Stimulated activated CD4-positive, alpha-beta T cell treated with anti-CD3 and anti-CD28 coated beads, Interleukin-12 subunit alpha, Interleukin-12 subunit beta, amount 100 ng/mL, for 48 hours (primary cell): ENCODE data around the gene THSD7A.

Experiments
- DNase-seq, 3 donors: peaks; one replicate each; pipeline ENCODE4 v3.0.0-alpha.2; 2020; ENCODE audit warnings: low read depth in 2 of 3, low spot score in 1 of 3

The THSD7A gene

GRCh38 chr7:11817111-11817740, 14.8 kb downstream of the THSD7A start:
- no peak for DNase-seq

DNA sequence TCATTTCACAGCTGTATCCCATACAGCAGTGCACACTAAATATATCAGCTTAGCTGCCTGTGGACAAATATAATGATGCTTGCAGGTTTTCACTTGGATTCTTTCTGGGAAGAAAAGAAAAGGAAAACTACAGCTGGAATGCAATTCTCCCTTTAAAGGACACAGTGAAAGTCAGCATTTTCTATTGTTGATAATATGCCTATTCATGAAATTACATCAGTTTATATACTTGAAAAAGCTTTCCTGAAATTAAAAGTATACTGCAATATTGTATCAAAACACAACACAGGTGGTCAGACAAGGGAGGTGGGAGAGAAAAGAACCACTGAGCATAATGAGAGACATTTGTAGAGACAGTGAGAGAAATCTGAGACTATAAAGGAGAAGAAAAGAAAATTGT, 20.3 kb downstream of the THSD7A start:
- no peak for DNase-seq

DNA sequence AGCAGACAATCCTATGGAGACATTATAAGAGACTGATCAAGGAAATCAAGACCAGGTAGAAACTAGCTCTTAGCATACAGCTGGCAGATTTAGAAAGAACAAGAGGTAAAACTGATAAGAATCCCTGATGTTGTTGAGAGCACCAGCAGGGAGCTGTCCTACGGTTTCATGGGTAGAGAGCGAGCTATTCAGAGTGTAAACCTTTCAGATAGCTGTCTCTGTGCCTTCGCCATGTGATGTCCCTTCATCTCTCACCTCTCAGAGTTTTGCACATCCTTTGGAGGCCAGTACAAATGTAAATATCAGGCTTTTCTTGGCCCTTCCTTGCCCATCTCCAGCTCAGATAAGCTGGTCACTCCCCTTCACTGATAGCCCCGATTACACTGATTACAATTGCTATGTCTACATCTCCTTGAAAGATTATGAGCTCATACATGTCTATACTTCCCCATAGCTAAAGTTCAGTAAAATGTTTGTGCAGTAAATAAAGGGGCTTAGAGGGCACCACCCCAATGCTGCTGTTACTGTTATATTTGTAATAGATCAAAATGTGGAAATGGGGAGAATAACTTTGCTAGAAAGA, 21.9 kb downstream of the THSD7A start:
- no peak for DNase-seq

- no peak for DNase-seq
These were observed 25.0 kb downstream of the THSD7A start for GRCh38 chr7:11807000-11807399.

DNA sequence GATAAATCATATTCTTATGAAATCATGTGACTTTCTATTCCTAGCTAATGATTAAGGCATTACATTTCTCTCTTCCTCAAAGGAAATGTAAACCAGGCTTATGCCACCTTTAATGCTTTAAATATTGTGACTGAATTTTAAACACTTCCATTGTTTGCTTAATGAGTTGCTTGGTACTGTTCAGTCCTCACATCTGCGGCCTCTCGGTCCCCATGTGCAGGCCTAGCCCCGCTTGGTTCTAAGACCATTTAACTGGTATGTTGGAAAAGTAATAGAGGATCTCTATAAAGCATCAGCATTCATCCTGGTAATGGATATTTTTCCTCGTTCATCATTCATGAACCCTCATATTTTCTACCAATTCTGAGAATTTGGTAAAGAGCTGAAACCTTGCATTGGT, 27.4 kb downstream of the THSD7A start:
- no peak for DNase-seq

- DNase-seq, result no peak
These were observed 36.8 kb downstream of the THSD7A start for GRCh38 chr7:11795231-11795630.

DNA sequence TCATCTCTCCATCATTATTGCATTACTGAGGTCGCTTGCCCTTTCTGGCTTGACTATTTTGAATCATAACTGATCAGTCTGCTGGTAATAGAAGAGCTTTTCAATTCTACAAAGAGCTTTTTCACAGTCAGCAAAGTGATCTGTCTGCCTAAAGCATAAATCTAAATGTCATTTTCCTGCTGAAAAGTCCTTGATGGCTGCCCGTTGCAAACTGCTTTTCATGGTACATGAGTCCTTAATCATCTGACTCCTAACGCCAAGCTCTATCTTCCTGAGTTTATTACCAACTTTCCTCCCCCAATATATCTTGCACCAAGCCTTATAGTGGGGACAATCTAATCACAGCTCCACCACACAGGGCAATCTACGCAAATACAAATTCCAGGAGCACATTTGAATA, 39.8 kb downstream of the THSD7A start:
- DNase-seq, result no peak

GRCh38 chr7:11788568-11788967, 43.4 kb downstream of the THSD7A start:
- no peak for DNase-seq

DNA sequence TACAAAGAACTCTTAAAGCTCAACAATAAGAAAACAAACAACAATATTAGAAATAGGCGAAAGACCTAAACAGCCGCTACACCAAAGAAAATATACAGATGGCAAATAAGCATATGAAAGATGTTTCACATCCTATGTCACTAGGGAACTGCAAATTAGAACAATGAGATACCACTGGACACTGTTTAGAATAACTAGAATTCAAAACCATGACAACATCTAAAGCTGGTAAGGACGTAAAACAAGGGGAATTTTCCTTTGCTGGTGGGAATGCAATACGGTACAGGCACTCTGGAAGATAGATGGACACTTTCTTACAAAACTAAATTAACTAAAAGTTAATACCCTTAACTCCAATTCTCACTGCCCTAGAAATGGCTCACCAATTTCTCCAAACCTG, 44.5 kb downstream of the THSD7A start:
- no peak for DNase-seq

- no peak for DNase-seq
These were observed 45.8 kb downstream of the THSD7A start for GRCh38 chr7:11786186-11786585.

DNA sequence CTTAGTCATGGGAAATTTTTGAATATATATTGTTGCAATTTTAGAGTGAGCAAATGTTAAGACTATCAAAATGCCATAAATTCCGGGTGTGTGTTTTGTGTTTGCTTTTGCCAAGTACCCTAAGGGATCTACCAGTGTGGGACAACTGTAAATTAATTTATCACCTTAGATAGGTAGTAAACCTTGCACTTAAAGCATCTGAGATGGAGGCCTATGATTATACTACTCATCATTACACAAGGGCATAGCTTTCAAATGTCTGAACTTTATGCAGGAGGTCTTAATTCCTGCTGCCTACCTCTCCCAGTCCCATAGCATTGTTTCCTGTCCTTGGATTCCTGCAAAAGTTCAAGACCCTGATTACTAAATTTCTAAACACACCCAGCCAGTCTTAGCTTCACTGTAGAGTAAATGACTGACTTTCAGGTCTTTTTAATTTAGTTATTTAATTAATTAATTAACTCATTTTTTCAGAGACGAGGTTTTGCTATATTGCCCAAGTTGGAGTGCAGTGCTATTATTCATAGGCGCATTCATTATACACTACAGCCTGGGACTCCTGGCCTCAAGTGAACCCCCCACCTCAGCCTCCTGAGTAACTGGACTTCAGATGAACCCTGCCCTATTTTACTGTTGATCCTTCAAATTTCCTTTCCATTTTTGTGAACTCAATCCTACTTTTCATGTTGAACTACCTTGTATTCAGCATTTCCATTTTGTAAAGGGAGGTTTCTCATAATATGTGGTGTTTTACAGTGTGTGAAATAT, 47.0 kb downstream of the THSD7A start:
- no peak for DNase-seq

DNA sequence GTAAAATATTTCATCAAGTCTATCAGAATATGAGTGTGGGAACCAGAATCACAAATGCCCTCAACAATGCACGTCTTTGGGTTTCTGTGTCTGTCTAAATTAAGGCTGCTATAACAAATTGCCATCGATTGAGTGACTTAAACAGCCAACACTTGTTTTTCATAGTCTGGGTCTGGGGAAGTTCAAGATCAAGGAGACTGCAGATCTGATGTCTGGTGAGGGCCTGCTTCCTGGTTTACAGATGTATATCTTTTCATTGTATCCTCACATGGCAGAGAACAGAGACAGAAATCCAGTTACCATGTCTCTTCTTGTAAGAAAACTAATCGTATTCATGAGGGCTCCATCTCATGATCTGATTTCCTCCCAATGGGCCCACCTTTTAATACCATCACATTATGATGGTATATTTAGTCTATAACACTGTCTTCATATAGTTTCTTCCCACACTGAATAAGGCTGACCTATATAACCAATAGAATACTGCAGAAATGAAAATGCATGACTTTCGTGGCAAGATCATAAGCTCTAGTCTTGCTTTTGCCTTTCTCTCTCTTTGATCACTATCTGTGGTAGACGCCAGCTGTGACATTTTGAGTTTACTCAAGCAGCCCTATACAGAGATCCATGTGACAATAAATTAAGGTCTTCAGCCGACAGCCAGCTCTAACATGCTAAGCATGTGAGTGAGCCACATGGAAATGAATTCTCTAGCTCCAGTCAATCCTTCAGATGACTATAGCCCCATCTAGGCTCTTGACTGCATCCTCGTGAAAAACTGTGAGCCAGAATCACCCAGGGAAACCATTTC, 51.9 kb downstream of the THSD7A start:
- no peak for DNase-seq

DNA sequence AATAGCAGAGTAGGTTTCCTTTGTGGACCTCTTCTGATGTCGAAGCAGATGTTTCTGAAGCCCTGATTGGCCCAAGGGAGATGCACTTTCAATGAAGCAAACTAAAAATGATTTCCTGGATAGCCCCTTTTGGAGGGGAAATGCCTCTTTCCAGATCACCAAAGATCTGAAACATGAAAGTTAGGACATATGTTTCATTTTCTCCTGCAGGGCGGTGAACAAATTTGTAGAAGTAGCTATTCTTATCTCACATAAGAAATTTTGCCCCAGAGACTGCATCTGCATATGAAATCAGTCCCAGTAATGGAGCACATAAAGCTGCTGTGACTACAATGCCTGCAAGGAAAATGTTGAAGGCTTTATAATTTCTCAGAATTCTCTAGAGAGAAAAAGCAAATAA, 56.0 kb downstream of the THSD7A start:
- no peak for DNase-seq

DNA sequence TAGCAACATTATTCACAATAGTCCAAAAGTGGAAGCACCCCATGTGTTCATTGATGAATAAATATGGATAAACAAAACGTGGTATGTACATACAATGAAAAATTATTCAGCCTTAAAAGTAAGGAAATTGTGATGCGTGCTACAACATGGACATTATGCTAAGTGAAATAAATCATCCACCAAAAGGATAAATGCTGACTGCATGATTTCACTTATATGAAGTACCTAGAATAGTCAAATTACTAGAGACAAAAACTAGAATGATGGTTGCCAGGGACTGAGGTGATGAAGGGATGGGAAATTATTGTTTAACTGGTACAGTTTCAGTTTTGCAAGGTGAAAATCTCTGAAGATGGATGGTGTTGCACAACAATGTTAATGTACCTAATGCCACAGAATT, 56.6 kb downstream of the THSD7A start:
- DNase-seq, result no peak

DNA sequence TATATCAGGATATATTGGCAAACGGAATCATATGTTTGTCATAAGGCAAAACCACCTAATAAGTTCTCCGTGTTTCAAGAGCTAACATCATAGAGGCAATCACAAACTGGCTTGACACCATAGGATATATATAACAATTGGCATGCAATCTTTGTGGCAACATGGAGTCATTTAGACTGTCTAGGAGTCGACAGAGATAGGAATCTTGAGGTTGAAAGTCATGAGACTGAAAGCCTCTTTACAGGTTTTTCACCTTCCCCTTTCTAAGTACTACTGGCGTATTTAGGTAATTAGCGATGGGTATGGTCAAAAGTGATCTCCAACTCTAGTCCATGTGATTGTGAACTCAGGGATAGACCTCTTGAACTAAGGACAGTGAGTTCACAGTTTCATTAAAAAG, 63.7 kb downstream of the THSD7A start:
- no peak for DNase-seq

DNA sequence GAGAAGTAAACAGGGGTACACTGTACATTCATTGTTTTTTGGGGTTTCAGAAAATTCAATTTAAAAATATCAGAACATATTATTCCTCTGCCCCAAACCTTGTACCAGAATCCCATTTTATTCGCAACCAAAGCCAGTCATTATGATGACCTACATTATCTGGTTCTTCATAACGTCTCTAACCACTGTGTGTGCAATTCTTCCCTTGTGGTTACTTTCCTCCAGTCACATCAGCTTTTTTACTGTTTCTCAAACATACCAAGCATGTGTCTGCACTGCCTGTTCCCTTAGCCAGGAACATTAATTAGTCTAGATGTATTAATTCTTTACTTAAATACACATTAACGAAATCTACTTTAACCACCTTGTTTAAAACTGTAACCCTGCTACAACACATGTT, 64.8 kb downstream of the THSD7A start:
- DNase-seq, result no peak

GRCh38 chr7:11760372-11760771, 71.6 kb downstream of the THSD7A start:
- DNase-seq, result no peak

DNA sequence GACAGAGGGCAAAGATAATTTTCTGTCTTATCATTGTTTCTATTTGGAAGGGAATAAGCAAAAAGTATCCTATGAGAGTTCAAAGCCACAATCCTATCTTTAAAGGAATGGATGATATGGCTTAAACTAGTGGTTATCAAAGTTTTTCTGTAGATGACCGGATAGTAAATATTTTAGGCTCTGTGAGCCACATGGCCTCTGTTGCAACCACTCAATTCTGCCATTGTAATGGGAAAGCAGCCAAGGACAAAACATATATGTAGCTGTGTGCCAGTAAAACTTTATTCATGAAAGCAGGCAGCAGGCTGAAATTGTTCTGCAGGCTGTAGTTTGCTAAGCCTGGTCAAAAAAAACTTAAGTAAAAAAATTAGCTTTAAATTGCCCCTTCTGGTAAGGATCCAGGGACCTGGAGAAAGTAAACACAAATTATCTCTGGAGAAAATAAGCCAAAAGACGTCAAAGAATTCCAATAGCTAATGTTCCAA, 73.3 kb downstream of the THSD7A start:
- DNase-seq, result no peak

DNA sequence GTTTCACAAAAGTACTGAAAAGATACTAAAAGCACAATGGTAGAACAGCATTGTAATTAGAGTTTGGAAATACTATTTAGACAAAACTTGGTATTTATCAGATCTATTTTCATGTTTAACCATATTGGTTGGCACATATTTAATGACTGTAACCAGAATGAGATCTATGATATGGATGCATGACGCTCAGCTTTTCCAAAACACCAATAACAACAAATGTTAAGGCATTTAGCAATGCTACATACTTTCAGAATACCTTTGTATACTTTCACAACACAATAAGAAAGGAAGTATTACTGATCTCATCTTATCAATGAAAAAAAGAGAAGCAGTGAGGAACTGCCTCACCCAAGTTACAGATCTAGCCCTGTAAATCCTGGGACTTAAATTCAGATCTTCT, 74.8 kb downstream of the THSD7A start:
- DNase-seq, result no peak

DNA sequence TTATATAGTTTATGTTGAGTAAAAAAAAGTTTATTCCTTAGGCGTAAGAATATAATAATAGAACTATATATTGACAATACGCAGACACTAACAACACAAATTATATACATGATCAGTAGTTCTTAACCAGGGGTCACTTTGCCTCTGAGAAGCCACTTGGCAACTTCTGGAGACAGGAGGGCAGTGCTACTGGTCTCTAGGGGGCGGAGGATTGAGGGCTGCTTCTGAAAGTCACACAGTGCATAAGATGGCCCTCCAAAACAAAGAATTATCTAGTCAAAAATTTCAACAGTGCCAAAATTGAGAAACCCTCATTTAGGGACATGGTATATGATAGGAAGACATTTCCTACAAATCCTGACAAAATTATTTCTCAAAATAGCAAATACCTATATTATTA, 77.1 kb downstream of the THSD7A start:
- no peak for DNase-seq

GRCh38 chr7:11754123-11754522, 77.9 kb downstream of the THSD7A start:
- no peak for DNase-seq

GRCh38 chr7:11753433-11753832, 78.6 kb downstream of the THSD7A start:
- no peak for DNase-seq
